T-helper 2 cell treated with Interferon-gamma antibody and Interleukin-4, amounts not matched to agents 5 μg/mL and 100 μg/mL, for 36 hours (primary cell): Measurements from ENCODE around the gene PUM1.
A peak's percentile ranks its signal among the peaks of the same experiment; 100 is the strongest.

Source experiments
- DNase-seq: peaks from one replicate; pipeline ENCODE4 v3.0.0; 2021; ENCODE audit warnings: low spot score
- H3K27ac Mint-ChIP-seq: one replicate; pipeline ENCODE4 v1.8.0; 2021; ENCODE audit warnings: mild to moderate bottlenecking, mixed read lengths
- H3K27me3 Mint-ChIP-seq: one replicate; pipeline ENCODE4 v1.8.0; 2021; ENCODE audit warnings: low read depth, mixed read lengths
- H3K36me3 Mint-ChIP-seq: one replicate; pipeline ENCODE4 v1.8.0; 2021; ENCODE audit warnings: low read depth, mixed read lengths
- H3K4me1 Mint-ChIP-seq: one replicate; pipeline ENCODE4 v1.8.0; 2021; ENCODE audit warnings: low read depth, mixed read lengths
- H3K4me3 Mint-ChIP-seq: one replicate; pipeline ENCODE4 v1.8.0; 2022; ENCODE audit warnings: mild to moderate bottlenecking, moderate library complexity, mixed read lengths
- H3K9me3 Mint-ChIP-seq: one replicate; pipeline ENCODE4 v1.8.0; 2021; ENCODE audit warnings: mixed read lengths

PUM1 gene

DNA sequence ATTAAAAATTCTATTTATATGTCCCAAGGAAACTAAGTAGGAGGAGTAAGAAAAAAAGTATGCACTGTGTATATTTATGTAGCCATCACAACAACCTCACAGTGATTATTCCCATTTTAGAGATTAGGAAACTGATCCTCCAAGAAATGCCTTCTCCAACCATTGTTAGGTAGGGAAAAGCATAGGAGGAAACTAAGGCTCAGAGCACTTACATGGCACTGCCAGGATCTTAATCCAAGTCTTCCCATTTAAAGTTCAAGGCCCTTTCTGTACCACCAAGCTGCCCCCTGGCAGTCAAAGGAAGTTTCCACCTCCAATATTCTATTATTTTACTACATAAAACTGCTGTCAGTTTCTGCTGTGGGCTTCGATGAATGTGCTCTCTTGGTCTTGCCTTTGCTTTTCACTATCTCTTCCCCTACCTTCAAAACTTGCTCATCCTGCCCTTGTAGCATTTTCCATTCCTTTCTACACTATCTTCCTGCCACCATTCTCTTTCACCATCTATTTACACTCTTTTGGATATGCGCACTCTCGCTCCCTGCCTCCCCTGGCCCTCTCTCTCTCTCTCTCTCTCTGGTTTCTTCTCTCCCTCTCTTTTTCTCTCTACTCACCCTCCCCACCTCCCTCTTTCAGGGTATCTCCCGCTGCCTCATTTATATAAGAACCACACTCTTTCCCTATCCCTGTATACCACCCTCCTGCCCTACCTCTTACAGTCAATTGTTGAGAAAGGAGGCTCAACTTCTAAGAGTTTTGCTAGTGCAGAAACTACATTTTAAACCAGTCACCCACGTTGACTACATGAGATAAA is 34.0 kb downstream of the PUM1 start:
- Mint-ChIP-seq H3K36me3 (peaks cover 31% of the 10 kb centered on the region), H3K4me3 (no peak overlapping the region), H3K27ac (peak overlapping the region; percentile 24), H3K27me3 (no peaks in the 10 kb centered on the region), H3K9me3 (no peaks in the 10 kb centered on the region), H3K4me1 (peaks cover 41% of the 10 kb centered on the region)
- no peak for DNase-seq

DNA sequence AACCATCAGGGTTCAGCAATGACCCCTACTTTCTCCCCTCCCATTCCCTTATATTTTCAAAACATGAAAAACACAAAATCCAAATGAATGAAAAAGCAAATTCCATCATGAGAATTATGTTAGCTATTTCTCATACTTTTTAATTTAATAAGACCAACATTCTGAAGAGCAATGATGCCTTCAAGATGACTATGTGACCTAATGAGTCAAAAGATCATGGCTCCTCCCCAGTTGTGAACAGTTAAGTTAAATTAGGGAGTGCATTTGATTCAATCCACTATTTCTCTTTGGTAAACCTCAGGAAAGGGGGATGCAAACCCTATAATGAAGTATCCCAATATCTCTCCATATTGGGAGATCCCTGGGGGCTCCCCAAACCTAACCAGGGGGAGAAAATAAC is 36.5 kb downstream of the PUM1 start:
- no peaks in the 10 kb centered on the region for H3K27me3 Mint-ChIP-seq
- peak overlapping the region; percentile 38 for H3K27ac Mint-ChIP-seq
- no peak overlapping the region for H3K4me3 Mint-ChIP-seq
- H3K36me3 Mint-ChIP-seq: peaks cover 38% of the 10 kb centered on the region
- no peak for DNase-seq
- no peaks in the 10 kb centered on the region for H3K9me3 Mint-ChIP-seq
- peaks cover 48% of the 10 kb centered on the region for H3K4me1 Mint-ChIP-seq

DNA sequence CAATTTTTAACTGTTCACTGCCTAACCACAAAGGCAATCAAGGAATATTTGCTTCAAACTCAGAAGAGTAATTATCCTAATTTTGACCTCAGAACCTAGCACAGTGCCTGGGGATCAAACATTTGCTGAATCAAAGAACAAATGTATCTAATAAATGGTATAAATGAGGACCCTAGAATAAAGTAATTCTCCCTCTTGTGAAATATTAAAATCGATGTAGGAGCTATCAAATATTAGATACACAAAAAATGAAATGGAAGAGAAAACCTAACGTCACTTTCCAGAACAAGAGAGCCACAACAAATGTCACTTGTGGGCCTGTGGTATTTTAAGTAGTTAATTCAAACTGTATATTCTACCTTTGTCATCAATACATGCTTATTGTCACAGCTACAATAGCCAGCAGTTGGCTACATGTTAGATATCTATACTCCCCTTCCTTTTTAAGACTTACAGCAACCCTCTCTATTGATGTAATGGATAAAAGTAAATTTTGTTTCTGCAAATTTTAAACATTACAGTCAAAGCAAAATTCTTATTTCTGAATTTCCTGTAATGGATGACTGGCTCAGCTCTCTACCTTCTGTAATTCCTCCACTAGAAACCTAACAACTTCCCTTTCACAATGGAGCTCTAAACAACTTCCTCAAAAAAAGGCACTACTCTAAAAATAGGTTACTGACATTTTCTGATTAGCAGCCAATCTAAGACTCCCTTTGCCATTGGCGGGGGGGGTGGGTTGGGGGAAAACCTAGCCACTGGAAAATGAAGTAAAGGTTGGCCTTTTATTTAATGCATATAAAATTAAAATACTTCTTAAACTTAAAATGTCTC is 37.6 kb downstream of the PUM1 start:
- Mint-ChIP-seq H3K36me3 (peaks cover 38% of the 10 kb centered on the region), H3K27ac (no peak overlapping the region), H3K27me3 (no peaks in the 10 kb centered on the region), H3K4me3 (no peak overlapping the region), H3K9me3 (no peaks in the 10 kb centered on the region), H3K4me1 (peaks cover 47% of the 10 kb centered on the region)
- DNase-seq: no peak

DNA sequence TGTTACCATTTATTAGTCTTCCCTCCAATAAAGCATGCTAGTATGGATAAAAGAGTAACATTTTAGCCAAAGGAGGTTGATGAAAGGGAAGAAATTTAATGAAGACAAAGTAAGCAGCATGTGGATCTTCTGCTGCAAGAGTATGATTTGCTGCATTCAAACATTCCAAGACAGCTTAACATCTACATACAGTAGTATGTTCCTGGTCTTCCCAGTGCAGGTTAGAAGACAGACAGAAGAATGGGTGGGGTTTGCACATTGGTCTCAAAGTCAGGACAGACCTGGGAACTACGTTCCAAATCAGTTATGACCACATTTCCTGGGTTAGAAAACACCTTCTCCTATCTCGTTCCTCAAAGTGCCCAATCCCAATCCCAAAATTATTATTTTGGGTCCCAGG is 43.3 kb downstream of the PUM1 start:
- Mint-ChIP-seq H3K9me3 (no peaks in the 10 kb centered on the region), H3K36me3 (peaks cover 32% of the 10 kb centered on the region), H3K4me3 (no peak overlapping the region), H3K27me3 (no peaks in the 10 kb centered on the region), H3K27ac (no peak overlapping the region), H3K4me1 (peaks cover 45% of the 10 kb centered on the region)
- no peak for DNase-seq

DNA sequence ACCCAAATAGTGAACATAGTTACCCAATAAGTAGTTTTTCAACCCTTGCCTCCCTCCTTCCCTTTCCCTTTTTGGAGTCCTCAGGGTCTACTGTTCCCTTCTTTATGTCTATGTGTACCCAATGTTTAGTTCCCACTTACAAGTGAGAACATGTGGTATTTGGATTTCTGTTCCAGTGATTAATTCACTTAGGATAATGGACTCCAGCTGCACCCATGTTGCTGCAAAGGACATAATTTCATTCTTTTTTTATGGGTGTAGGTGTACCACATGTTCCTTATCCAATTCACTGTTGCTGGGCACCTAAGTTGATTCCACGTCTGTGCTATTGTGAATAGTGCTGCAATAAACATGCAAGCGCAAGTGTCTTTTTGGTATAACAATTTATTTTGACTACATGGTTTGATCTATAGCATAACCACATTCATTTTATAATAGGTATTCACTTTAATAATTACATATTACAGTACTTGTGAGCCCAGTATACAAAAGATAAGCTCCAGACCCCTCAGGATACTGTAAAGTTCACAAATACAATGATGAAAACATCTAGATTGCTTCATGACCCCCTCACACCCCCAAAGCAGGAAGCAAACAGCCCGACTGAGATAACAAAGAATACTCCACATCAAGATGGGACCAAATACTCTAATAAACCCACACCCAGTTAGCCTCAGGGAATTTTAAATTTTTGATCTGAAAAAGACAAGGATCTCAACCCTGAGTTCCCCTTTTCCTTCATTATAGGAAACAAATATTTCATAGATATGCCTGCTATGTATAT is 45.3 kb downstream of the PUM1 start:
- Mint-ChIP-seq H3K9me3 (no peaks in the 10 kb centered on the region), H3K4me1 (peaks cover 41% of the 10 kb centered on the region), H3K27me3 (no peaks in the 10 kb centered on the region), H3K36me3 (peaks cover 29% of the 10 kb centered on the region), H3K27ac (no peak overlapping the region), H3K4me3 (no peak overlapping the region)
- no peak for DNase-seq

DNA sequence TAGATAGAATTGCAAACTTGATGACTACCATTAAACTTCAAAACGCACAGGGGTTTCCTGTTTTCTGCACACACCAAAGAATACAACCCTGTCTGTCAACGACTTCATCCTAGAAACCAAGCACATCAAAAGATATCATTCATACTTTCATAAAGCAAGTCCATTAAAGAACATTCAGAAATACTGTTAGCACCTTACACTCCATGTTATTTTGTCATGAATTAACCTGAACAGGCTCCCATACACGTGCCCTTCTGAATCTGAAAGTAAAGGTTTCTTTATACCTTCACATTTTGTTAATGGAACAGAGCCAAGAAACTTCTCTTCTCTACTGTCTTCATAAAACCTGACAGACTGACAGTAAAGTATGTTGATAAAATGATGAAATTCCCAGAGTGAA is 46.1 kb downstream of the PUM1 start:
- Mint-ChIP-seq H3K4me1 (peaks cover 37% of the 10 kb centered on the region), H3K36me3 (peaks cover 29% of the 10 kb centered on the region), H3K27ac (peak overlapping the region; percentile 7), H3K4me3 (no peak overlapping the region), H3K27me3 (no peaks in the 10 kb centered on the region), H3K9me3 (no peaks in the 10 kb centered on the region)
- DNase-seq: no peak

DNA sequence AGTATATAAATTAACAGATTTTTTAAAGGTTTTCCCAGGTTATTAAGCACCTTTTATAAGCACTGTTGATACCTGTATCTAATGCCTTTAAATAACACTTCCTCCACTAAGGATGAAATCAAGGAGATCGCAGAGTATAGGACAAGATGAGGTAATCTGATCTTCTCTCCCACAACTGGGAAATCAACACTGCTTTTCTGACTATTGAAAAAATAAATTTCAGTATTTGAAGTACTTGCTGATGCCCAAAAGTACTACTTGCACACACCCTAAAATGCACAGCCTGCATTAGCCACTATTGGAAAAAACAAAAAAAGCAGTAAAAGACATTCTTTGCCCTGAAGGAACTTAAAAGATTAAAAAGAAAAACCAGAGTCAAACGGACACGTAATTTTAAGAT is 48.6 kb downstream of the PUM1 start:
- H3K27ac Mint-ChIP-seq: no peak overlapping the region
- no peak overlapping the region for H3K4me3 Mint-ChIP-seq
- DNase-seq: no peak
- H3K4me1 Mint-ChIP-seq: peaks cover 46% of the 10 kb centered on the region
- peaks cover 21% of the 10 kb centered on the region for H3K36me3 Mint-ChIP-seq
- H3K27me3 Mint-ChIP-seq: no peaks in the 10 kb centered on the region
- H3K9me3 Mint-ChIP-seq: no peaks in the 10 kb centered on the region

DNA sequence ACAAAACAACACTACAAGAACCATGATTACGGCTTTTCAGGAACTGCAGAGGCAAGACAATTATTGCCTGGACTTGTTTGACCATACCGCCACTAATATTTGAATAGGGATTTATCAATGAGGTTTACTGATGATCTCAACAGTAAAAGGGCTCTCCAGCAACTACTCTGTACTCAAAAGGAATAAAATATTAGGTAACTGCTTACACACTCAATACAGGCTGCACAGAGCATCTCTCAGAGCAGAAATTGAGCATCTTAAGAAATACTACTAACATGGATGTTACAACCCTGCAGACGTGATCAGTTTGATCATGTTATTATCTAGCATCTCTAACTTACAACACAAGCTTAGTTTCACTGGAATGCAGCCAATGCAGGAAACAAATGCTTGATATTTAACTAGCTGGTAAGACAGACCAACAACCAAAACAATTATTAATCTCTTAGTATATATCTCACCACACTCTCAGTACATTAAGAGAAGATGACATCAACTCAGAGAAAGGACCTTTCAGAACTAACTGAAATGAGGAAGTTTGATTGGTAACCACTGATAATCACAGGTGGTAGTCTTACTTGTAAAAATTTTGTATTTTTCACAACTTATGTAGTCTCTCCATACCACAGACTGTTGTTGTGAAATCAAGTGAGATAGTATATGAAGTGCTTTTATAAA is 52.2 kb downstream of the PUM1 start:
- H3K27ac Mint-ChIP-seq: peak overlapping the region; percentile 72
- peaks cover 51% of the 10 kb centered on the region for H3K4me1 Mint-ChIP-seq
- no peaks in the 10 kb centered on the region for H3K27me3 Mint-ChIP-seq
- H3K9me3 Mint-ChIP-seq: peaks cover under 1% of the 10 kb centered on the region
- no peak for DNase-seq
- H3K36me3 Mint-ChIP-seq: peaks cover 17% of the 10 kb centered on the region
- peak overlapping the region; percentile 0 for H3K4me3 Mint-ChIP-seq

DNA sequence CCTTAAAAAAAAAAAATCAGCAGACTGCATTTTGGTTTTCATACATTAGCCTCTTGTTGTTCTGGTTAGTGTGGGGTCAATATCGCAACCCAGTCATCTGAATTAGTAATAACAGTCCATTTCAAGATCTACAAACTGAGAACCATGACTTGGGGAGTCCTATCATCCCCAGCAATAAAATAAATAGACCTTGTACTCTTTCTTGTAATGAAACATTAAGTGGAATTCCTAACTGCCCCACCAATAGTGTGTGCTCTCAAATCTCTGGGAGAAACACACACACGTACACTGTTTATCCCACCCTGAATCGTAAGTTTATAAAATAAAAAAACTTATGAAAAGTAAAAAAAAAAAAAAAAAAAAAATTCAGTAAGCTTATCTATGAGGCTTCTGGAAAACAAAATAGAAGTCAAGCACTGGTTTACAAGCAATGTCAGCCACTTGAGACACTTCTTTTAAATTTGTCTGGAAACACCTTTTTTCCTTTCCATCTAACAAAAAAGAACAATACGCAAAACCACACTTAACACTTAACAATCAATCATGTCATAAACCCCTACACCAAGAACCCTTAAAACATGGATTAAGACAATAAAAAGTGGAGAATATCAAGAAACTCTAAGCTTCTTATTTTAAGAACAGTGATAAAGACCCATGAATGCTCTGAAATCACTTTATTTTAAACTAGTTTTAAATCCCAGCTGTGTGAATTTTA is 53.1 kb downstream of the PUM1 start:
- Mint-ChIP-seq H3K27ac (peak overlapping the region; percentile 9), H3K27me3 (no peaks in the 10 kb centered on the region), H3K4me1 (peaks cover 56% of the 10 kb centered on the region), H3K36me3 (peaks cover 25% of the 10 kb centered on the region), H3K9me3 (peaks cover 10% of the 10 kb centered on the region), H3K4me3 (no peak overlapping the region)
- DNase-seq: no peak

DNA sequence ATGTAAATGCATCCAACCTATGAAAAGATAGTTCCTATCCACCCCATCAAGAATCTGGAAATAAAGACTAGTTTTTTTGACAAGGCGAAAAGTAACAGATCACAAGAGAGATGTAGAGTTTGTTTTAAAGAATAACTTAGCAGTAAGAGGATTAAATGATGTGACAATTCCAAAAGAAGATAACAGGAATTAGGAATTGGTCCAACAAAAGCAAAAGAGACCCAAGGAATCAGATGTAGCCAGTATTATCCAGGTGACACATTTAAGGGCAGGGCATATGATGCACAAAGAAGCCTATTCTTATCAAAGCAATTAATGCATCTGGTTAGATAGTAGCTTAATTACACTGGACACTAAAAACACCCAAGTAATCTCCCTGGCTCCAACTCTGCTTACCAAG is 53.8 kb downstream of the PUM1 start:
- Mint-ChIP-seq H3K9me3 (peaks cover 10% of the 10 kb centered on the region), H3K36me3 (peaks cover 26% of the 10 kb centered on the region), H3K27ac (no peak overlapping the region), H3K4me3 (no peak overlapping the region), H3K4me1 (peaks cover 52% of the 10 kb centered on the region), H3K27me3 (no peaks in the 10 kb centered on the region)
- no peak for DNase-seq

DNA sequence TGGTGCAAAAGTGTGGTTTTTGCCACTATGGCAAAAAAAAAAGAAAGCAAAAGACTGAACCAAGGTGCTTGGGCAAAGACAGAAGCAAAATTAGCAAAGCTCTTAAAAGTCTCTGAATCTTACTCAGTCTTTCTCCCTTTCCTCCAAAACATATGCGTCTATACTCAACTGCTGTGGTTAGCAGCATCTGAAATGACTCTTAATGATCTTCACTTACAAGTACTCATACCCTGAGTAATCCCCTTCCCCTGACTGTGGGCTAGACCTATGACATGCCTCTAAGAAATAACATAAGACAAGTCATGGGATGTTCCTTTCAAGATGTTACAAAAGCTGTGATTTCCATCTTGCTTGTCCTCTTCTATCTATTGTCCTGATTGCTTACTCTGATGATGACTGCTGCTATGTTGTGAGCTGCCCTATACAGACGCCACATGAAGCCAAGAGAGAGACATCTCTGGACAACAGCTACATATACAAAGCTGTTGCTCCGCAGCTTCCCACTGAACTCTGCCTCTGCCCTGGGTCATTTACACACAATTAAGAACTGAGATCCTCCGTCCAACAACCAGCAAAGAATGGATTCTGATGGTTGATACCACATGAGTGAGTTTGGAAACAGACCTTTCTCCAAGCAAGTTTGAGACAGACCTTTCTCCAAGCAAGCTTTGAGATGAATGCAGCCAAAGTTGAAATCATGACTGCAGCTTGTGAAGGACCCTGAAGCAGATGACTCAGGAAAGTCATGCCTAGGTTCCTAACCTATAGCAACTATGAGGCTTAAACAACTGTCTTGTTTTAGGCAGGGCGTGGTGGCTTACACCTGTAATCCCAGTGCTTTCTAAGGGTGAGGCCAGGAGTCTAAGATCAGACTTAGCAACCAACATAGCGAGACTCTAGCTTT is 55.2 kb downstream of the PUM1 start:
- no peaks in the 10 kb centered on the region for H3K27me3 Mint-ChIP-seq
- peaks cover 10% of the 10 kb centered on the region for H3K9me3 Mint-ChIP-seq
- H3K4me1 Mint-ChIP-seq: peaks cover 61% of the 10 kb centered on the region
- peak; percentile 63 for DNase-seq
- peak overlapping the region; percentile 47 for H3K4me3 Mint-ChIP-seq
- peaks cover 37% of the 10 kb centered on the region for H3K36me3 Mint-ChIP-seq
- peak overlapping the region; percentile 35 for H3K27ac Mint-ChIP-seq

DNA sequence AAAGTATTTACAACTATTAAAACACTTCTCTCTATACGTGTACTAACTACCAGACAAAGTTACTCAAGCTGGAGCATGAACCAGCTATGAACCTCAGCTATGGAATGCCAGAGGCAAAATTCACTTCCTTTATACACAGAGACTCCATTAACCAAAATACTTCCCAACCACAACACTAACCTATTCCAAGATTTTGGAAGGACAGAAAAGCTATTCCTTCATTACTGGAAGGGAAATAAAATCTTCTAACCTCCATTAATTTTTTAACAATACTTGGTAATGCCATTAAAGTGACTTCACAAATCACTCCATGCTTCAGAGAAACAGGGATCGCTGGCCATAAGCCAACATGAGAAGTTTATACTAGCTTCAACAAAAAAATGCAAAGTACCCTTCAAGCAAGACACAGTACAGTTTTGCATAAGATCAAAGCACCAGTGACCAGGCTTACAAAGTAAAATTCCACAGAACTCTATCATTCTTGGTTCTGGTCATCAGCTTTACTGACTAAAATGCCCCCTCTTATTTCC is 58.0 kb downstream of the PUM1 start:
- H3K9me3 Mint-ChIP-seq: peaks cover 10% of the 10 kb centered on the region
- H3K36me3 Mint-ChIP-seq: peaks cover 55% of the 10 kb centered on the region
- peak overlapping the region; percentile 44 for H3K4me3 Mint-ChIP-seq
- no peaks in the 10 kb centered on the region for H3K27me3 Mint-ChIP-seq
- H3K27ac Mint-ChIP-seq: peak overlapping the region; percentile 32
- DNase-seq: no peak
- H3K4me1 Mint-ChIP-seq: peaks cover 64% of the 10 kb centered on the region
